GM23248 (cell line): ENCODE measurements around the gene TET2. TPM values are rescaled to one million over a fixed set of nuclear protein-coding genes. Genes with fewer than 3 reads are reported as not detected.

Experiments used
- DNase-seq: peaks from one replicate; pipeline ENCODE4 v3.0.0-alpha.2; 2015
- H2AFZ ChIP-seq: fragments of 200-600 bp; sonication (generic); 2 replicates; pipeline ENCODE4 v1.6.1; 2016; ENCODE audit warnings: antibody characterized with exemption
- H3F3A ChIP-seq: fragments of 200-600 bp; sonication (generic); 2 replicates; pipeline ENCODE4 v1.6.1; 2016; ENCODE audit warnings: mild to moderate bottlenecking, antibody characterized with exemption, mixed run types; ENCODE audit not compliant: insufficient read depth
- H3K27ac ChIP-seq: fragments of 200-600 bp; sonication (generic); 2 replicates; pipeline ENCODE4 v1.5.1; 2016; ENCODE audit warnings: mild to moderate bottlenecking
- H3K27me3 ChIP-seq: fragments of 200-600 bp; sonication (generic); replicated peaks from 2 replicates; pipeline ENCODE4 v1.6.1; 2016; ENCODE audit warnings: mild to moderate bottlenecking; ENCODE audit not compliant: insufficient read depth
- H3K36me3 ChIP-seq: fragments of 200-600 bp; sonication (generic); 2 replicates; pipeline ENCODE4 v1.6.1; 2016; ENCODE audit warnings: low read depth, mild to moderate bottlenecking
- H3K4me1 ChIP-seq: fragments of 200-600 bp; sonication (generic); 2 replicates; pipeline ENCODE4 v1.6.1; 2016; ENCODE audit warnings: mild to moderate bottlenecking; ENCODE audit not compliant: insufficient read depth
- H3K4me2 ChIP-seq: fragments of 200-600 bp; sonication (generic); one replicate; pipeline ENCODE4 v1.6.1; 2016; ENCODE audit warnings: mild to moderate bottlenecking; ENCODE audit not compliant: unreplicated experiment
- H3K4me3 ChIP-seq: fragments of 200-600 bp; sonication (generic); 2 replicates; pipeline ENCODE4 v1.5.1; 2016; ENCODE audit warnings: mild to moderate bottlenecking
- H3K79me2 ChIP-seq: fragments of 200-600 bp; sonication (generic); 2 replicates; pipeline ENCODE4 v1.6.1; 2016; ENCODE audit warnings: mild to moderate bottlenecking; ENCODE audit not compliant: insufficient read depth
- H3K9ac ChIP-seq: fragments of 200-600 bp; sonication (generic); 2 replicates; pipeline ENCODE4 v1.6.1; 2016; ENCODE audit warnings: mild to moderate bottlenecking
- H3K9me2 ChIP-seq: fragments of 200-600 bp; sonication (generic); 2 replicates; pipeline ENCODE4 v1.6.1; 2016; ENCODE audit warnings: mixed run types, mild to moderate bottlenecking, moderate library complexity; ENCODE audit not compliant: insufficient read depth
- H3K9me3 ChIP-seq: fragments of 200-600 bp; sonication (generic); one replicate; pipeline ENCODE4 v1.6.1; 2017; ENCODE audit warnings: low read depth
- H4K20me1 ChIP-seq: fragments of 200-600 bp; sonication (generic); 2 replicates; pipeline ENCODE4 v1.6.0; 2016; ENCODE audit not compliant: insufficient read depth
- EZH2 ChIP-seq: fragments of 200-600 bp; sonication (generic); IDR thresholded peaks from 2 replicates; pipeline ENCODE4 v1.6.1; 2018; ENCODE audit warnings: antibody characterized with exemption, mild to moderate bottlenecking; ENCODE audit not compliant: insufficient read depth, poor library complexity, severe bottlenecking
- EZH2phosphoT487 ChIP-seq: fragments of 200-600 bp; sonication (generic); IDR thresholded peaks from 2 replicates; pipeline ENCODE4 v1.6.1; 2018; ENCODE audit warnings: antibody characterized with exemption, moderate library complexity, mild to moderate bottlenecking, low read depth; ENCODE audit not compliant: insufficient read depth
- WGBS, 2 experiments: methylation state at CpG; one replicate each; pipeline ENCODE4 v1.1.6; 2015 to 2017; ENCODE audit warnings: low lambda C conversion rate in 2 of 2, low coverage in 1 of 2; ENCODE audit errors: missing lambda C conversion rate in 2 of 2; 5-methylcytosine and 5-hydroxymethylcytosine counted together
- in situ Hi-C: fragments of 300-500 bp; cut with MboI; formaldehyde crosslinking; loops from 2 replicates; pipeline ENCODE4 v1.15.0; 2020
- polyA plus RNA-seq: library from polyadenylated mRNA; unstranded; fragments of >200 nt; fragmentation: Nextera tagmentation; extraction: Ambion mirVana; gene quantifications from 2 replicates; pipeline ENCODE4 v1.2.1, GENCODE V29; 2016
- total RNA-seq: library from RNA; depleted of rRNA; stranded (reverse); fragments of >200 nt; shearing (Covaris generic); gene quantifications from 2 replicates; pipeline ENCODE4 v1.2.3, GENCODE V29; 2014

Gene TET2
- total and polyA plus RNA-seq, 2 experiments from 2014 or later: 5.6 to 5.7 TPM

- Histone ChIP-seq H3F3A (no peaks in the 10 kb centered on the region), H3K27ac (no peak overlapping the region), H3K27me3 (0 out of 2 replicates have a peak, but pooled peaks cover 7% of the 10 kb centered on the region), H3K9ac (no peak overlapping the region), H4K20me1 (no peaks in the 10 kb centered on the region), H3K4me3 (no peak overlapping the region), H3K9me3 (no peaks in the 10 kb centered on the region), H3K36me3 (no peaks in the 10 kb centered on the region), H2AFZ (no peak overlapping the region), H3K79me2 (no peaks in the 10 kb centered on the region), H3K9me2 (no peaks in the 10 kb centered on the region), H3K4me2 (no peak overlapping the region), H3K4me1 (no peaks in the 10 kb centered on the region)
- no peak for DNase-seq
- in situ Hi-C loops: no loop called here
- no peak for TF ChIP-seq EZH2phosphoT487
- TF ChIP-seq EZH2: no peak
Measured at GRCh38 chr4:105108971-105109370, 37.7 kb upstream of the TET2 start.

- H3K9me3 ChIP-seq: no peaks in the 10 kb centered on the region
- no peaks in the 10 kb centered on the region for H3K79me2 ChIP-seq
- H3K4me1 ChIP-seq: no peaks in the 10 kb centered on the region
- H3K4me2 ChIP-seq: no peak overlapping the region
- 0 out of 2 replicates have a peak, but pooled peaks cover 7% of the 10 kb centered on the region for H3K27me3 ChIP-seq
- H3K9me2 ChIP-seq: no peaks in the 10 kb centered on the region
- H3K27ac ChIP-seq: no peak overlapping the region
- no peak for TF ChIP-seq EZH2
- TF ChIP-seq EZH2phosphoT487: no peak
- H2AFZ ChIP-seq: no peak overlapping the region
- no peaks in the 10 kb centered on the region for H4K20me1 ChIP-seq
- in situ Hi-C loops: no loop called here
- H3K36me3 ChIP-seq: no peaks in the 10 kb centered on the region
- H3K9ac ChIP-seq: no peak overlapping the region
- 50 to 68% methylated on average over 1 of the region's 1 CpG for WGBS, 2 experiments
- H3K4me3 ChIP-seq: no peak overlapping the region
- DNase-seq: no peak
- no peaks in the 10 kb centered on the region for H3F3A ChIP-seq
Measured at GRCh38 chr4:105112274-105112673, 34.4 kb upstream of the TET2 start.

- no peaks in the 10 kb centered on the region for H3K4me1 ChIP-seq
- no peaks in the 10 kb centered on the region for H3K36me3 ChIP-seq
- 0 out of 2 replicates have a peak, but pooled peaks cover 4% of the 10 kb centered on the region for H3K27me3 ChIP-seq
- no peak overlapping the region for H3K27ac ChIP-seq
- no peak for DNase-seq
- no peaks in the 10 kb centered on the region for H3K9me3 ChIP-seq
- H3K4me3 ChIP-seq: no peak overlapping the region
- no peak for TF ChIP-seq EZH2phosphoT487
- no peak for TF ChIP-seq EZH2
- WGBS, 2 experiments: 30% methylated on average over 1 of the region's 1 CpG
- H3K79me2 ChIP-seq: no peaks in the 10 kb centered on the region
- no peak overlapping the region for H3K9ac ChIP-seq
- H3K9me2 ChIP-seq: no peaks in the 10 kb centered on the region
- H4K20me1 ChIP-seq: no peaks in the 10 kb centered on the region
- no peak overlapping the region for H2AFZ ChIP-seq
- no peaks in the 10 kb centered on the region for H3F3A ChIP-seq
- in situ Hi-C loops: no loop called here
- H3K4me2 ChIP-seq: no peak overlapping the region
Measured at GRCh38 chr4:105113800-105114199, 32.9 kb upstream of the TET2 start.

- TF ChIP-seq EZH2phosphoT487: no peak
- no peak for TF ChIP-seq EZH2
- Histone ChIP-seq H3K9me3 (no peaks in the 10 kb centered on the region), H3K9ac (no peak overlapping the region), H2AFZ (no peak overlapping the region), H3F3A (no peaks in the 10 kb centered on the region), H3K27ac (no peak overlapping the region), H3K4me1 (no peaks in the 10 kb centered on the region), H3K9me2 (no peaks in the 10 kb centered on the region), H4K20me1 (no peaks in the 10 kb centered on the region), H3K4me3 (no peak overlapping the region), H3K79me2 (no peaks in the 10 kb centered on the region), H3K27me3 (0 out of 2 replicates have a peak, but pooled peaks cover 4% of the 10 kb centered on the region), H3K4me2 (no peak overlapping the region), H3K36me3 (no peaks in the 10 kb centered on the region)
- no peak for DNase-seq
- in situ Hi-C loops: no loop called here
- 55 to 72% methylated on average over 3 of the region's 3 CpGs for WGBS, 2 experiments
Measured at GRCh38 chr4:105116616-105117319, 29.9 kb upstream of the TET2 start.

- H3K79me2 ChIP-seq: no peaks in the 10 kb centered on the region
- no peak for DNase-seq
- no peak overlapping the region for H2AFZ ChIP-seq
- no peaks in the 10 kb centered on the region; the same call in 1 of the 2 replicates for H3K4me1 ChIP-seq
- H4K20me1 ChIP-seq: no peaks in the 10 kb centered on the region
- H3K4me3 ChIP-seq: no peak overlapping the region
- H3F3A ChIP-seq: no peaks in the 10 kb centered on the region
- H3K9me3 ChIP-seq: no peaks in the 10 kb centered on the region
- H3K9me2 ChIP-seq: no peaks in the 10 kb centered on the region
- no peak overlapping the region for H3K9ac ChIP-seq
- no peaks in the 10 kb centered on the region for H3K36me3 ChIP-seq
- H3K27ac ChIP-seq: no peak overlapping the region
- no peak overlapping the region for H3K4me2 ChIP-seq
- H3K27me3 ChIP-seq: no peaks in the 10 kb centered on the region
- in situ Hi-C loops: no loop called here
- TF ChIP-seq EZH2phosphoT487 (no peak), EZH2 (no peak)
Measured at GRCh38 chr4:105119356-105119755, 27.3 kb upstream of the TET2 start.
